Inflammatory macrophage (primary cell): ENCODE measurements around the gene NUP160.
"Not testable (repeated sequence)": the region's sequence is repeated elsewhere in the genome, so short reads cannot be mapped to it uniquely, and the experiment has no call there.

Experiments
- DNase-seq, 2 donors: peaks; one replicate each; pipeline ENCODE4 v3.0.0-alpha.2; 2020 to 2022

NUP160 gene

GRCh38 chr11:47786373-47786772 lies 61.8 kb downstream of the NUP160 start:
- no peak for DNase-seq

- no peak for DNase-seq
These were observed 63.3 kb downstream of the NUP160 start for GRCh38 chr11:47784785-47785381.

- DNase-seq: no peak
These were observed 65.0 kb downstream of the NUP160 start for GRCh38 chr11:47783087-47783610.

GRCh38 chr11:47778878-47779483 lies 69.2 kb downstream of the NUP160 start:
- DNase-seq: no peak

GRCh38 chr11:47775240-47775869 lies 72.8 kb downstream of the NUP160 start:
- DNase-seq: no peak

- DNase-seq: no peak
These were observed 74.3 kb downstream of the NUP160 start for GRCh38 chr11:47773882-47774281.

- not testable (repeated sequence) for DNase-seq
These were observed 78.6 kb downstream of the NUP160 start for GRCh38 chr11:47769556-47769955.

GRCh38 chr11:47768101-47768612 lies 80.0 kb downstream of the NUP160 start:
- DNase-seq: peak; percentile 77 to 78

- peak; percentile 54 to 77 for DNase-seq
These were observed 81.5 kb downstream of the NUP160 start for GRCh38 chr11:47766509-47767227.

- no peak for DNase-seq
These were observed 83.1 kb downstream of the NUP160 start for GRCh38 chr11:47765086-47765485.

- DNase-seq: not testable (repeated sequence)
These were observed 88.9 kb downstream of the NUP160 start for GRCh38 chr11:47759291-47759690.

- no peak for DNase-seq
These were observed 91.9 kb downstream of the NUP160 start for GRCh38 chr11:47756208-47756607.

- no peak for DNase-seq
These were observed 97.4 kb downstream of the NUP160 start for GRCh38 chr11:47750725-47751124.

GRCh38 chr11:47742494-47742893 lies 105.7 kb downstream of the NUP160 start:
- not testable (repeated sequence) for DNase-seq

GRCh38 chr11:47737817-47738216 lies 110.3 kb downstream of the NUP160 start:
- DNase-seq: not testable (repeated sequence)

GRCh38 chr11:47732271-47732670 lies 115.9 kb downstream of the NUP160 start:
- DNase-seq: no peak

GRCh38 chr11:47731475-47731874 lies 116.7 kb downstream of the NUP160 start:
- DNase-seq: no peak
